Panc1 (cell line): ENCODE measurements around the gene TST. TPM values are rescaled to one million over a fixed set of nuclear protein-coding genes. Genes with fewer than 3 reads are reported as not detected.

ENCODE experiments used
- ATAC-seq: fragments of 200-7000 bp; cut with Tn5 transposase; 2 replicates; pipeline ENCODE4 v1.9.1; 2020; ENCODE audit warnings: mild to moderate bottlenecking, moderate library complexity
- BruUV-seq: library from RNA; stranded (reverse); fragments of 400-500 nt; replicated peaks from 2 replicates; lab custom pipeline; 2021; lab: Mats Ljungman, UMichigan
- CTCF ChIA-PET: fragments of 300-600 bp; sonication (Branson Sonifier 250); formaldehyde crosslinking; loops from one replicate; lab custom pipeline; 2022; ENCODE audit warnings: antibody characterized with exemption; lab: Charles Lee
- POLR2A ChIA-PET: fragments of 300-600 bp; sonication (Branson Sonifier 250); formaldehyde crosslinking; loops from one replicate; lab custom pipeline; 2022; ENCODE audit warnings: antibody characterized with exemption; lab: Charles Lee
- DNase-seq: peaks from one replicate; pipeline ENCODE4 v3.0.0-alpha.2; 2010; ENCODE audit warnings: low read depth, low spot score
- H3K27ac ChIP-seq: 2 replicates; pipeline ENCODE4 v1.5.1; 2011; ENCODE audit warnings: mild to moderate bottlenecking, low read length, inconsistent platforms
- H3K27me3 ChIP-seq: fragments of 200-500 bp; sonication (Bioruptor generic); 2 replicates; pipeline ENCODE4 v1.6.0; 2014; ENCODE audit warnings: low read length, inconsistent platforms; ENCODE audit not compliant: control insufficient read depth, insufficient read depth
- H3K36me3 ChIP-seq: fragments of 200-500 bp; sonication (Bioruptor generic); 2 replicates; pipeline ENCODE4 v1.5.1; 2014; ENCODE audit warnings: inconsistent platforms, mild to moderate bottlenecking, low read length, moderate library complexity; ENCODE audit not compliant: control insufficient read depth, insufficient read depth
- H3K4me1 ChIP-seq: 2 replicates; pipeline ENCODE4 v1.5.1; 2011; ENCODE audit warnings: inconsistent platforms, mild to moderate bottlenecking, low read length, moderate library complexity; ENCODE audit not compliant: control insufficient read depth, insufficient read depth
- H3K4me3 ChIP-seq, 2 experiments: 2 replicates each; pipeline ENCODE4 v1.5.1; 2011 to 2012; ENCODE audit warnings: low read depth in 2 of 2, low read length in 2 of 2, mild to moderate bottlenecking in 2 of 2, inconsistent platforms in 1 of 2, moderate library complexity in 1 of 2
- H3K9me3 ChIP-seq: fragments of 200-500 bp; sonication (Bioruptor generic); 2 replicates; pipeline ENCODE4 v1.5.1; 2014; ENCODE audit warnings: low read depth, mild to moderate bottlenecking, inconsistent platforms, low read length, moderate library complexity; ENCODE audit not compliant: control insufficient read depth, insufficient read depth
- POLR2AphosphoS5 ChIP-seq: IDR thresholded peaks from 2 replicates; pipeline ENCODE4 v1.6.1; 2012; ENCODE audit warnings: mild to moderate bottlenecking, low read depth, low read length, moderate library complexity
- SIN3A ChIP-seq: IDR thresholded peaks from 2 replicates; pipeline ENCODE4 v1.6.1; 2012; ENCODE audit warnings: low read depth, mild to moderate bottlenecking, low read length, moderate library complexity, borderline replicate concordance; ENCODE audit not compliant: insufficient read depth
- TCF7L2 ChIP-seq: IDR thresholded peaks from 2 replicates; pipeline ENCODE4 v1.6.1; 2011; ENCODE audit warnings: mild to moderate bottlenecking, low read depth, low read length, inconsistent platforms
- in situ Hi-C: cut with HindIII; loops from 2 replicates; pipeline ENCODE4 v1.10.0; 2016; ENCODE audit warnings: low sequenced_read_pairs, low pct_unique_long_range_greater_than_20kb
- intact Hi-C: fragments of 100-400 bp; cut with micrococcal nuclease; formaldehyde crosslinking; loops from one replicate; pipeline ENCODE4 v1.10.0; 2022; ENCODE audit not compliant: unreplicated experiment
- total RNA-seq: library from RNA; stranded (reverse); gene quantifications from one replicate; pipeline ENCODE4 v1.2.1, GENCODE V29; 2021; ENCODE audit not compliant: unreplicated experiment
- TF ChIP-seq, protein P1 (sequence below): fragments of 450-650 bp; IDR thresholded peaks from 2 replicates; pipeline ENCODE4 v1.5.1; 2017; ENCODE audit warnings: mild to moderate bottlenecking
- TF ChIP-seq, protein P2 (sequence below), 2 experiments: IDR thresholded peaks; 2 replicates each; pipeline ENCODE4 v1.6.1; 2011 to 2012; ENCODE audit warnings: low read depth in 2 of 2, control low read depth in 1 of 2, low read length in 1 of 2, mild to moderate bottlenecking in 1 of 2, moderate library complexity in 1 of 2; ENCODE audit not compliant: insufficient read depth in 1 of 2

Gene TST
- total RNA-seq, 1 experiment from 2014 or later = 15.9 TPM

- no peak overlapping the region for H3K27ac ChIP-seq
- no peaks in the 10 kb centered on the region for H3K27me3 ChIP-seq
- no peaks in the 10 kb centered on the region for H3K4me1 ChIP-seq
- ChIA-PET CTCF (no interaction called here), POLR2A (no interaction called here)
- intact Hi-C loops = no loop called here
- ATAC-seq (no peak), DNase-seq (no peak)
- no peak for TF ChIP-seq POLR2AphosphoS5
- TF ChIP-seq, protein P1, sequence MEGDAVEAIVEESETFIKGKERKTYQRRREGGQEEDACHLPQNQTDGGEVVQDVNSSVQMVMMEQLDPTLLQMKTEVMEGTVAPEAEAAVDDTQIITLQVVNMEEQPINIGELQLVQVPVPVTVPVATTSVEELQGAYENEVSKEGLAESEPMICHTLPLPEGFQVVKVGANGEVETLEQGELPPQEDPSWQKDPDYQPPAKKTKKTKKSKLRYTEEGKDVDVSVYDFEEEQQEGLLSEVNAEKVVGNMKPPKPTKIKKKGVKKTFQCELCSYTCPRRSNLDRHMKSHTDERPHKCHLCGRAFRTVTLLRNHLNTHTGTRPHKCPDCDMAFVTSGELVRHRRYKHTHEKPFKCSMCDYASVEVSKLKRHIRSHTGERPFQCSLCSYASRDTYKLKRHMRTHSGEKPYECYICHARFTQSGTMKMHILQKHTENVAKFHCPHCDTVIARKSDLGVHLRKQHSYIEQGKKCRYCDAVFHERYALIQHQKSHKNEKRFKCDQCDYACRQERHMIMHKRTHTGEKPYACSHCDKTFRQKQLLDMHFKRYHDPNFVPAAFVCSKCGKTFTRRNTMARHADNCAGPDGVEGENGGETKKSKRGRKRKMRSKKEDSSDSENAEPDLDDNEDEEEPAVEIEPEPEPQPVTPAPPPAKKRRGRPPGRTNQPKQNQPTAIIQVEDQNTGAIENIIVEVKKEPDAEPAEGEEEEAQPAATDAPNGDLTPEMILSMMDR = no peak
- TF ChIP-seq SIN3A = no peak
- TF ChIP-seq TCF7L2 = no peak
- TF ChIP-seq, protein P2, sequence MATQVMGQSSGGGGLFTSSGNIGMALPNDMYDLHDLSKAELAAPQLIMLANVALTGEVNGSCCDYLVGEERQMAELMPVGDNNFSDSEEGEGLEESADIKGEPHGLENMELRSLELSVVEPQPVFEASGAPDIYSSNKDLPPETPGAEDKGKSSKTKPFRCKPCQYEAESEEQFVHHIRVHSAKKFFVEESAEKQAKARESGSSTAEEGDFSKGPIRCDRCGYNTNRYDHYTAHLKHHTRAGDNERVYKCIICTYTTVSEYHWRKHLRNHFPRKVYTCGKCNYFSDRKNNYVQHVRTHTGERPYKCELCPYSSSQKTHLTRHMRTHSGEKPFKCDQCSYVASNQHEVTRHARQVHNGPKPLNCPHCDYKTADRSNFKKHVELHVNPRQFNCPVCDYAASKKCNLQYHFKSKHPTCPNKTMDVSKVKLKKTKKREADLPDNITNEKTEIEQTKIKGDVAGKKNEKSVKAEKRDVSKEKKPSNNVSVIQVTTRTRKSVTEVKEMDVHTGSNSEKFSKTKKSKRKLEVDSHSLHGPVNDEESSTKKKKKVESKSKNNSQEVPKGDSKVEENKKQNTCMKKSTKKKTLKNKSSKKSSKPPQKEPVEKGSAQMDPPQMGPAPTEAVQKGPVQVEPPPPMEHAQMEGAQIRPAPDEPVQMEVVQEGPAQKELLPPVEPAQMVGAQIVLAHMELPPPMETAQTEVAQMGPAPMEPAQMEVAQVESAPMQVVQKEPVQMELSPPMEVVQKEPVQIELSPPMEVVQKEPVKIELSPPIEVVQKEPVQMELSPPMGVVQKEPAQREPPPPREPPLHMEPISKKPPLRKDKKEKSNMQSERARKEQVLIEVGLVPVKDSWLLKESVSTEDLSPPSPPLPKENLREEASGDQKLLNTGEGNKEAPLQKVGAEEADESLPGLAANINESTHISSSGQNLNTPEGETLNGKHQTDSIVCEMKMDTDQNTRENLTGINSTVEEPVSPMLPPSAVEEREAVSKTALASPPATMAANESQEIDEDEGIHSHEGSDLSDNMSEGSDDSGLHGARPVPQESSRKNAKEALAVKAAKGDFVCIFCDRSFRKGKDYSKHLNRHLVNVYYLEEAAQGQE (IDR thresholded peaks at IDR 0.05; ENCODE audit: insufficient read depth in 1 of 2, low read depth in 2 of 2, low read length in 1 of 2) = no peak
- no peaks in the 10 kb centered on the region for H3K9me3 ChIP-seq
- BruUV-seq = no TSS peak
- in situ Hi-C loops = no loop called here
- no peak overlapping the region for H3K4me3 ChIP-seq
- no peaks in the 10 kb centered on the region for H3K36me3 ChIP-seq
Measured at GRCh38 chr22:37065961-37066360, 46.7 kb upstream of the TST start.

DNA sequence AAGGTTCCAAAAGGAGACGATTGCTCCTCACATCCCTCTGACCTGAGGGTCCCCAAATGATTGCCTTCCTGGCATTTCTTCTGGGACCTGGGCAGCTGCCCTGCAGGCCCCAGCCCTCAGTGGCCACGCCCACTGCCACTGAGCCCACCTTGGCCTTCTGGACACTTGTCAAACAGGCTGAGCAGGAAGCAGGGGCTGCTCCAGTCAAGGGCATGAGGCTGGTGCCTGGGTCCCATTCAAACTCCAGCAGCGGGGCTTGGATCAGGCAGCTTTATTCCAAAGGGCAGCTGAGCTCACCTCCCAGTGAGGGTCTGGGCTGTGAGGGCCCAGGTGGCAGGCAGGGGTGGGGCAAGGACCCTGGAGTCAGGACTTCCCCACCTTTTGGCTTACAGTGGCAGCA lies 45.9 kb upstream of the TST start:
- H3K27ac ChIP-seq = no peak overlapping the region
- DNase-seq (no peak), ATAC-seq (no peak)
- in situ Hi-C loops (no loop called here), intact Hi-C loops (no loop called here)
- H3K4me3 ChIP-seq = no peak overlapping the region
- H3K4me1 ChIP-seq = no peaks in the 10 kb centered on the region
- H3K27me3 ChIP-seq = no peaks in the 10 kb centered on the region
- BruUV-seq = no TSS peak
- CTCF ChIA-PET = no interaction called here
- no peaks in the 10 kb centered on the region for H3K9me3 ChIP-seq
- no peak for TF ChIP-seq SIN3A
- TF ChIP-seq, protein P2 (IDR thresholded peaks at IDR 0.05; ENCODE audit: insufficient read depth in 1 of 2, low read depth in 2 of 2, low read length in 1 of 2) = no peak
- TF ChIP-seq TCF7L2 = no peak
- TF ChIP-seq POLR2AphosphoS5 = no peak
- no peaks in the 10 kb centered on the region for H3K36me3 ChIP-seq
- POLR2A ChIA-PET = no interaction called here
